HEK293 (cell line): ENCODE measurements around the gene CRACDL.

Experiments used
- ZBTB21 ChIP-seq: fragments of 450-650 bp; formaldehyde crosslinking; IDR thresholded peaks from 2 replicates; pipeline ENCODE4 v1.5.1; 2017; ENCODE audit warnings: missing biosample characterization, missing genetic modification characterization
- ZNF274 ChIP-seq, 2 experiments: fragments of 200-500 bp in 1 of 2; fragments of 450-650 bp in 1 of 2; sonication (Bioruptor generic) in 1 of 2; formaldehyde crosslinking in 1 of 2; IDR thresholded peaks; 2 replicates each; pipeline versions ENCODE4 v1.5.1 to v1.6.1; 2014 to 2016; ENCODE audit warnings: borderline replicate concordance in 1 of 2, inconsistent platforms in 1 of 2, low read length in 1 of 2, missing biosample characterization in 1 of 2, missing genetic modification characterization in 1 of 2
- ZNF629 ChIP-seq: fragments of 450-650 bp; formaldehyde crosslinking; IDR thresholded peaks from 2 replicates; pipeline ENCODE4 v1.5.1; 2017; ENCODE audit warnings: missing biosample characterization, missing genetic modification characterization
- ZNF660 ChIP-seq: fragments of 450-650 bp; IDR thresholded peaks from 2 replicates; pipeline ENCODE4 v1.5.1; 2018; ENCODE audit warnings: missing biosample characterization, mild to moderate bottlenecking, missing genetic modification characterization
- TF ChIP-seq, protein P1 (sequence below): fragments of 450-650 bp; formaldehyde crosslinking; IDR thresholded peaks from 2 replicates; pipeline ENCODE4 v1.5.1; 2016; ENCODE audit warnings: missing biosample characterization, missing genetic modification characterization
- TF ChIP-seq, protein P2 (sequence below): fragments of 450-650 bp; formaldehyde crosslinking; IDR thresholded peaks from 2 replicates; pipeline ENCODE4 v1.5.1; 2016; ENCODE audit warnings: missing biosample characterization, missing genetic modification characterization

DNA sequence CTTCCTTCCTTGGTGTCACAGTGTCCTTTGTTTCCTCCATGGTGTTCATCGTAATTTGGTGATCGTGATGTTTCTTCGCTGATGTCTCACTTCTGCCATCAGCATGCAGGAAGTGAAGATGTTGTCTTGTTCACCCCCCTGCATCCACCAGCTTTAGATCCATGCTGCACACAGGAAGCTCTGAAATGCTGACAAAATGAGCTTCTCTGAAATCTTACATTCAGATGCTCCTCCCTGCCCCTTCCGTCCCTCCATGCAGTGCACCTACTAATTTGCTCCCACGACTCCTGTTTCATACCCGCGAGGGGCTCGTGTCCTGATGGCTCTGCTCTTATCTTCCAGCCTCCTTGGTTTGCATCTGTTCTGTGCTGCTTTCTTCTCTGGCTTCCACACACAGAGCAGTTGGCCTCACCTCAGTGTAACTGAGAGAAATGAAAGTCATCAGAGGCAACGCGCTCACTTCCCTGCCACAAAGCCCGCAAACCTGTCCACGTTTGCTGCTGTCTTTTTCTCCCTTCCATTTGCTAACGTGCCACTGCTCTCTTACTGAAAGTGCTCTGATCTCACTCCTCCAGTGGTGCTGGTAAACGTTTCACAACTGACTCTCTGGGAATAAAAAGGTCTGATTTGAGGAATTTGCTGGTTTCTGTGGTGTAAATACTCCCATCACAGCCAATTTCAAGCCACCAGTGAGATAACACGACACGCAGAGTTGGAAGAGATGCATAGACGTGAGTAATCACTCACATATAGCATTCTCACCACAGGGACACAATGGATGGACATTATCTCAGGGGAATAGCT is 164.1 kb downstream of the CRACDL start:
- TF ChIP-seq, protein P1, sequence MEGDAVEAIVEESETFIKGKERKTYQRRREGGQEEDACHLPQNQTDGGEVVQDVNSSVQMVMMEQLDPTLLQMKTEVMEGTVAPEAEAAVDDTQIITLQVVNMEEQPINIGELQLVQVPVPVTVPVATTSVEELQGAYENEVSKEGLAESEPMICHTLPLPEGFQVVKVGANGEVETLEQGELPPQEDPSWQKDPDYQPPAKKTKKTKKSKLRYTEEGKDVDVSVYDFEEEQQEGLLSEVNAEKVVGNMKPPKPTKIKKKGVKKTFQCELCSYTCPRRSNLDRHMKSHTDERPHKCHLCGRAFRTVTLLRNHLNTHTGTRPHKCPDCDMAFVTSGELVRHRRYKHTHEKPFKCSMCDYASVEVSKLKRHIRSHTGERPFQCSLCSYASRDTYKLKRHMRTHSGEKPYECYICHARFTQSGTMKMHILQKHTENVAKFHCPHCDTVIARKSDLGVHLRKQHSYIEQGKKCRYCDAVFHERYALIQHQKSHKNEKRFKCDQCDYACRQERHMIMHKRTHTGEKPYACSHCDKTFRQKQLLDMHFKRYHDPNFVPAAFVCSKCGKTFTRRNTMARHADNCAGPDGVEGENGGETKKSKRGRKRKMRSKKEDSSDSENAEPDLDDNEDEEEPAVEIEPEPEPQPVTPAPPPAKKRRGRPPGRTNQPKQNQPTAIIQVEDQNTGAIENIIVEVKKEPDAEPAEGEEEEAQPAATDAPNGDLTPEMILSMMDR (tag by site-specific recombination), result no peak
- no peak for TF ChIP-seq ZNF660 (tag by site-specific recombination)
- TF ChIP-seq, protein P2, sequence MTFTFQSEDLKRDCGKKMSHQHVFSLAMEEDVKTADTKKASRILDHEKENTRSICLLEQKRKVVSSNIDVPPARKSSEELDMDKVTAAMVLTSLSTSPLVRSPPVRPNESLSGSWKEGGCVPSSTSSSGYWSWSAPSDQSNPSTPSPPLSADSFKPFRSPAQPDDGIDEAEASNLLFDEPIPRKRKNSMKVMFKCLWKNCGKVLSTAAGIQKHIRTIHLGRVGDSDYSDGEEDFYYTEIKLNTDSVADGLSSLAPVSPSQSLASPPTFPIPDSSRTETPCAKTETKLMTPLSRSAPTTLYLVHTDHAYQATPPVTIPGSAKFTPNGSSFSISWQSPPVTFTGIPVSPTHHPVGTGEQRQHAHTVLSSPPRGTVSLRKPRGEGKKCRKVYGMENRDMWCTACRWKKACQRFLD (tag by site-specific recombination), result no peak
- TF ChIP-seq ZNF274 (IDR thresholded peaks at IDR 0.05; ENCODE audit: low read length), result no peak
- no peak for TF ChIP-seq ZNF274 (tag by site-specific recombination; IDR thresholded peaks at IDR 0.05; ENCODE audit: borderline replicate concordance)
- TF ChIP-seq ZBTB21 (tag by site-specific recombination), result no peak
- TF ChIP-seq ZNF629 (tag by site-specific recombination), result no peak
